K562 (cell line): Measurements from ENCODE around the gene DPY30. TPM values are rescaled to one million over a fixed set of nuclear protein-coding genes. Genes with fewer than 3 reads are reported as not detected.

Source experiments
- CEBPG ChIP-seq, 3 experiments: fragments of 200-800 bp in 1 of 3; sonication (Bioruptor generic) in 1 of 3; sonication (generic) in 1 of 3; formaldehyde crosslinking in 1 of 3; IDR thresholded peaks in 2 of 3; conservative IDR thresholded peaks in 1 of 3; 2 replicates each; pipeline versions ENCODE4 v1.6.1 to v1.8.0; 2016 to 2022; ENCODE audit warnings: missing compliant biosample characterization in 2 of 3, missing genetic modification characterization in 2 of 3, mild to moderate bottlenecking in 1 of 3, missing genetic modification reagents in 1 of 3
- MTF1 ChIP-seq: fragments of 250-450 bp; sonication (Bioruptor Pico); IDR thresholded peaks from 2 replicates; pipeline ENCODE4 v1.9.0; 2021; ENCODE audit warnings: moderate library complexity, mild to moderate bottlenecking, inconsistent platforms, borderline replicate concordance
- POLR2B ChIP-seq: fragments of 450-650 bp; IDR thresholded peaks from 2 replicates; pipeline ENCODE4 v1.6.1; 2018; ENCODE audit warnings: low read depth; ENCODE audit not compliant: partially characterized antibody
- STAT5A ChIP-seq: IDR thresholded peaks from 2 replicates; pipeline ENCODE4 v1.6.1; 2012; ENCODE audit warnings: low read length, inconsistent platforms, borderline replicate concordance
- ZFP1 ChIP-seq: fragments of 450-650 bp; formaldehyde crosslinking; IDR thresholded peaks from 2 replicates; pipeline ENCODE4 v1.4.0; 2020; ENCODE audit warnings: mild to moderate bottlenecking, mixed read lengths
- ZNF780A ChIP-seq: fragments of 250-450 bp; sonication (Bioruptor Pico); IDR thresholded peaks from 2 replicates; pipeline ENCODE4 v1.5.0; 2021; ENCODE audit warnings: mild to moderate bottlenecking
- ZNF785 ChIP-seq: fragments of 250-450 bp; sonication (Bioruptor Pico); IDR thresholded peaks from 2 replicates; pipeline ENCODE4 v1.4.0; 2020; ENCODE audit warnings: mild to moderate bottlenecking
- polyA plus RNA-seq, 8 experiments: library from polyadenylated mRNA; depleted of rRNA in 4 of 8; stranded (reverse) in 5 of 8; unstranded in 3 of 8; fragments of >200 nt; fragmentation: Nextera tagmentation in 2 of 8; fragmentation: Illumina TruSeq in 1 of 8; extraction: Ambion mirVana in 2 of 8; extraction: Trizol in 1 of 8; gene quantifications; 2 replicates each; pipeline versions ENCODE4 v1.2.1 to v1.2.3, GENCODE V29; 2011 to 2014; ENCODE audit warnings: inconsistent platforms in 1 of 8, missing spikeins in 1 of 8
- total RNA-seq, 7 experiments: library from RNA; depleted of rRNA in 6 of 7; stranded (reverse); fragments of >200 nt in 6 of 7; fragmentation: Illumina TruSeq in 2 of 7; extraction: Trizol in 2 of 7; gene quantifications; 2 replicates each; pipeline versions ENCODE4 v1.2.1 to v1.2.3, GENCODE V29; 2011 to 2021; ENCODE audit warnings: low replicate concordance in 1 of 7
- TF ChIP-seq, protein P1 (sequence below): fragments of 450-650 bp; IDR thresholded peaks from 2 replicates; pipeline ENCODE4 v1.6.1; 2016; ENCODE audit warnings: low read depth, mild to moderate bottlenecking, moderate library complexity
- TF ChIP-seq, protein P2 (sequence below): fragments of 450-650 bp; IDR thresholded peaks from 2 replicates; pipeline ENCODE4 v1.6.1; 2018; ENCODE audit warnings: mild to moderate bottlenecking, low read depth; ENCODE audit not compliant: partially characterized antibody

Gene DPY30
- total and polyA plus RNA-seq, 9 of the 15 experiments (the other 6 are each of a cell fraction or from before 2014, with no cell fraction given), result 64.6 to 402 (median 116) TPM

DNA sequence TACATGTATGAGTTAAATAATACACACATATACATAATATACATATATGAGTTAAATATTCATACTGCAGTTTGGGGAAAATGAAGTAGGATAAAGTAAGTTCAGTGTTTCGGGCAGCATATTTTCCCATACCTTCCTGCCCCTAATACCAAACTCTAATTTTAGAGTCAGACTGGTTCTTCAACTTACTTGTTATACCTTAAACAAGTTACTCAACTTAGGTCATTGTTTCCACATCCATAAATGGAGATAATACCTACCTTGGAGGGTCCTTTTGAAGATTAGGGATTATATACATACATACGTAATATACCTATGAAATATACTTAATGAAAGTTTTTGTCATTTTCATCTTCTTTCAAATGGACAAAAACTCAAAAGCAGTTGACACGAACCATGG is 37.2 kb downstream of the DPY30 start (continued):
- TF ChIP-seq CEBPG (CRISPR knock-in tag; IDR thresholded peaks at IDR 0.05) (no peak), CEBPG (tag; conservative IDR thresholded peaks at IDR 0.05 in 1 of 2, IDR thresholded peaks at IDR 0.05 in 1 of 2) (no peak), STAT5A (no peak), POLR2B (no peak), ZNF780A (no peak), ZFP1 (CRISPR knock-in tag) (no peak), MTF1 (CRISPR knock-in tag) (no peak), ZNF785 (no peak)
- TF ChIP-seq, protein P1, sequence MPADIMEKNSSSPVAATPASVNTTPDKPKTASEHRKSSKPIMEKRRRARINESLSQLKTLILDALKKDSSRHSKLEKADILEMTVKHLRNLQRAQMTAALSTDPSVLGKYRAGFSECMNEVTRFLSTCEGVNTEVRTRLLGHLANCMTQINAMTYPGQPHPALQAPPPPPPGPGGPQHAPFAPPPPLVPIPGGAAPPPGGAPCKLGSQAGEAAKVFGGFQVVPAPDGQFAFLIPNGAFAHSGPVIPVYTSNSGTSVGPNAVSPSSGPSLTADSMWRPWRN, result no peak
- TF ChIP-seq, protein P2, sequence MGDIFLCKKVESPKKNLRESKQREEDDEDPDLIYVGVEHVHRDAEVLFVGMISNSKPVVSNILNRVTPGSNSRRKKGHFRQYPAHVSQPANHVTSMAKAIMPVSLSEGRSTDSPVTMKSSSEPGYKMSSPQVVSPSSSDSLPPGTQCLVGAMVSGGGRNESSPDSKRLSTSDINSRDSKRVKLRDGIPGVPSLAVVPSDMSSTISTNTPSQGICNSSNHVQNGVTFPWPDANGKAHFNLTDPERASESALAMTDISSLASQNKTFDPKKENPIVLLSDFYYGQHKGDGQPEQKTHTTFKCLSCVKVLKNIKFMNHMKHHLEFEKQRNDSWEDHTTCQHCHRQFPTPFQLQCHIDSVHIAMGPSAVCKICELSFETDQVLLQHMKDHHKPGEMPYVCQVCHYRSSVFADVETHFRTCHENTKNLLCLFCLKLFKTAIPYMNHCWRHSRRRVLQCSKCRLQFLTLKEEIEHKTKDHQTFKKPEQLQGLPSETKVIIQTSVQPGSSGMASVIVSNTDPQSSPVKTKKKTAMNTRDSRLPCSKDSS, result no peak
- TF ChIP-seq, all 486 proteins: peak for 0
